CD14-positive monocyte (primary cell): Measurements from ENCODE around the gene HTRA3. TPM values are rescaled to one million over a fixed set of nuclear protein-coding genes. Genes with fewer than 3 reads are reported as not detected.

ENCODE experiments used
- DNase-seq, 3 donors: peaks; one replicate each; pipeline ENCODE4 v3.0.0-alpha.2; 2011 to 2022
- H2AFZ ChIP-seq: 2 replicates; pipeline ENCODE4 v1.6.0; 2012; ENCODE audit warnings: mild to moderate bottlenecking, low read depth, low read length, inconsistent platforms; ENCODE audit not compliant: insufficient read depth, poor library complexity, severe bottlenecking
- H3K27ac ChIP-seq, 2 donors: 1 replicate in 1 of 2; 2 replicates in 1 of 2; pipeline ENCODE4 v1.5.1; 2012 to 2013; ENCODE audit warnings: low read length in 2 of 2, control low read depth in 1 of 2, inconsistent platforms in 1 of 2, low read depth in 1 of 2, mild to moderate bottlenecking in 1 of 2
- H3K27me3 ChIP-seq, 2 donors: one replicate each; pipeline versions ENCODE4 v1.6.0 to v1.6.1; 2011 to 2013; ENCODE audit warnings: low read length in 2 of 2; ENCODE audit not compliant: control insufficient read depth in 2 of 2, insufficient read depth in 2 of 2
- H3K36me3 ChIP-seq, 2 donors: replicated peaks in 1 of 2; 1 replicate in 1 of 2; 2 replicates in 1 of 2; pipeline versions ENCODE4 v1.5.1 to v1.6.1; 2012 to 2013; ENCODE audit warnings: low read length in 2 of 2, control low read depth in 1 of 2, inconsistent platforms in 1 of 2, mild to moderate bottlenecking in 1 of 2; ENCODE audit not compliant: insufficient read depth in 2 of 2, control insufficient read depth in 1 of 2
- H3K4me1 ChIP-seq, 2 donors: 1 replicate in 1 of 2; 2 replicates in 1 of 2; pipeline versions ENCODE4 v1.5.1 to v1.6.1; 2012 to 2013; ENCODE audit warnings: low read length in 2 of 2, control low read depth in 1 of 2, inconsistent platforms in 1 of 2, mild to moderate bottlenecking in 1 of 2, moderate library complexity in 1 of 2; ENCODE audit not compliant: insufficient read depth in 2 of 2, control insufficient read depth in 1 of 2
- H3K4me2 ChIP-seq: replicated peaks from 2 replicates; pipeline ENCODE3; 2012; ENCODE audit warnings: low read length, moderate library complexity, mild to moderate bottlenecking; ENCODE audit not compliant: poor library complexity, severe bottlenecking; ENCODE audit errors: extremely low read depth
- H3K4me3 ChIP-seq, 3 experiments: fragments of 200-600 bp in 1 of 3; sonication (generic) in 1 of 3; replicated peaks in 1 of 3; 1 replicate in 2 of 3; 2 replicates in 1 of 3; pipeline ENCODE4 v1.5.1; 2011 to 2013; ENCODE audit warnings: low read length in 3 of 3, mild to moderate bottlenecking in 3 of 3, control low read depth in 2 of 3, low read depth in 2 of 3, inconsistent platforms in 1 of 3, moderate library complexity in 1 of 3
- H3K79me2 ChIP-seq: 2 replicates; pipeline ENCODE4 v1.6.0; 2012; ENCODE audit warnings: mild to moderate bottlenecking, control low read depth, inconsistent platforms, low read length, moderate library complexity; ENCODE audit not compliant: insufficient read depth
- H3K9ac ChIP-seq: 2 replicates; pipeline ENCODE4 v1.6.0; 2017; ENCODE audit warnings: low read length, mild to moderate bottlenecking; ENCODE audit not compliant: insufficient read depth, poor library complexity, severe bottlenecking
- H3K9me3 ChIP-seq, 2 donors: replicated peaks in 1 of 2; 1 replicate in 1 of 2; 2 replicates in 1 of 2; pipeline versions ENCODE4 v1.5.1 to v1.6.1; 2012 to 2013; ENCODE audit warnings: low read length in 2 of 2, control low read depth in 1 of 2; ENCODE audit not compliant: control insufficient read depth in 1 of 2, insufficient read depth in 1 of 2
- H4K20me1 ChIP-seq: 2 replicates; pipeline ENCODE4 v1.6.0; 2012; ENCODE audit warnings: mild to moderate bottlenecking, low read length, control low read depth, moderate library complexity; ENCODE audit not compliant: insufficient read depth
- H3K27ac Mint-ChIP-seq, 7 donors: one replicate each; pipeline ENCODE4 v1.8.0; 2020; ENCODE audit warnings: mild to moderate bottlenecking in 7 of 7, mixed read lengths in 7 of 7, moderate library complexity in 6 of 7, inconsistent platforms in 2 of 7
- H3K27me3 Mint-ChIP-seq, 3 donors: one replicate each; pipeline ENCODE4 v1.8.0; 2021 to 2022; ENCODE audit warnings: low read depth in 3 of 3, mild to moderate bottlenecking in 3 of 3, mixed read lengths in 3 of 3, moderate library complexity in 3 of 3, inconsistent platforms in 1 of 3
- H3K36me3 Mint-ChIP-seq, 2 donors: one replicate each; pipeline ENCODE4 v1.8.0; 2020; ENCODE audit warnings: mixed read lengths in 2 of 2, inconsistent platforms in 1 of 2, mild to moderate bottlenecking in 1 of 2
- H3K4me1 Mint-ChIP-seq: one replicate; pipeline ENCODE4 v1.8.0; 2020; ENCODE audit warnings: mild to moderate bottlenecking, mixed read lengths
- H3K4me3 Mint-ChIP-seq, 2 donors: one replicate each; pipeline ENCODE4 v1.8.0; 2020; ENCODE audit warnings: mild to moderate bottlenecking in 2 of 2, mixed read lengths in 2 of 2, moderate library complexity in 1 of 2
- H3K9me3 Mint-ChIP-seq, 7 donors: one replicate each; pipeline ENCODE4 v1.8.0; 2020 to 2022; ENCODE audit warnings: mixed read lengths in 7 of 7, mild to moderate bottlenecking in 6 of 7, moderate library complexity in 6 of 7, inconsistent platforms in 2 of 7
- WGBS: methylation state at CpG from one replicate; pipeline ENCODE4 v1.1.5; 2013; ENCODE audit warnings: missing lambda C conversion rate; ENCODE audit not compliant: insufficient coverage; 5-methylcytosine and 5-hydroxymethylcytosine counted together
- intact Hi-C, 2 donors: fragments of 100-400 bp; cut with micrococcal nuclease; formaldehyde crosslinking; loops; one replicate each; pipeline versions ENCODE4 v1.15.0 to v1.15.1; 2023
- polyA plus RNA-seq, 3 donors: library from polyadenylated mRNA; depleted of rRNA in 1 of 3; unstranded in 2 of 3; stranded (reverse) in 1 of 3; fragments of 300-500 nt in 2 of 3; fragments of >200 nt in 1 of 3; fragmentation: Illumina TruSeq in 2 of 3; gene quantifications; 1 replicate in 2 of 3; 2 replicates in 1 of 3; pipeline ENCODE4 v1.2.3, GENCODE V29; 2012 to 2021
- TF ChIP-seq, protein P1 (sequence below): fragments of 200-600 bp; IDR thresholded peaks from one replicate; pipeline ENCODE4 v1.8.0; 2022; ENCODE audit warnings: antibody characterized with exemption, mild to moderate bottlenecking

HTRA3 gene
- polyA plus RNA-seq, 3 donors = not detected

DNA sequence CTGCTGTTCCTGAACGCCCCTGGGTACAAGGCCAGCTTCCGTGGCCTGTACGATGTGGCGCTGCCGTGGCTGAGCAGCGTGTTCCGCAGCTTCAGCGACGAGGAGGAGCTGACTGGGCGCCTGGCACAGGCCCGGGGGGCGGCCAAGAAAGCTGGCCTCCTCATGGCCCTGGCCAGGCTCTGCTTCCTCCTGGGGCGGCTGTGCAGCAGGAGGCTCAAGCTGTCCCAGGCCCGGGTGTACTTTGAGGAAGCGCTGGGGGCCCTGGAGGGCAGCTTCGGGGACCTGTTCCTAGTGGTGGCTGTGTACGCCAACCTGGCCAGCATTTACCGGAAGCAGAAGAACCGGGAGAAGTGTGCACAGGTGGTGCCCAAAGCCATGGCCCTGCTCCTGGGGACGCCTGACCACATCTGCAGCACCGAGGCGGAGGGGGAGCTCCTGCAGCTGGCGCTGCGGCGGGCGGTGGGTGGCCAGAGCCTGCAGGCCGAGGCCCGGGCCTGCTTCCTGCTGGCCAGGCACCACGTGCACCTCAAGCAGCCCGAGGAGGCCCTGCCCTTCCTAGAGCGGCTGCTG lies 42.3 kb upstream of the HTRA3 start:
- Histone ChIP-seq H3K4me2 (no peak overlapping the region), H3K4me3 (no peak overlapping the region), H3K9me3 (no peaks in the 10 kb centered on the region), H3K4me1 (peaks cover 48 to 56% of the 10 kb centered on the region in 2 donors), H4K20me1 (peaks cover 97% of the 10 kb centered on the region), H3K36me3 (peaks cover 77 to 82% of the 10 kb centered on the region in 2 donors), H3K27me3 (no peaks in the 10 kb centered on the region), H3K79me2 (peaks cover 24% of the 10 kb centered on the region), H2AFZ (no peak overlapping the region), H3K27ac (no peak overlapping the region), H3K9ac (no peak overlapping the region)
- Mint-ChIP-seq H3K27ac (no peak overlapping the region), H3K9me3 (peaks cover 0 to 1% (median 0%) of the 10 kb centered on the region in 7 donors), H3K36me3 (peaks cover 59 to 69% of the 10 kb centered on the region in 2 donors), H3K4me1 (peaks cover 49% of the 10 kb centered on the region), H3K4me3 (no peak overlapping the region), H3K27me3 (peaks cover 0 to 7% (median 2%) of the 10 kb centered on the region in 3 donors)
- peak in 2 of 3 donors; percentile 18 to 27 for DNase-seq
- intact Hi-C loops = no loop called here
- WGBS = 10% methylated on average over 31 of the region's 31 CpGs
- TF ChIP-seq, protein P1, sequence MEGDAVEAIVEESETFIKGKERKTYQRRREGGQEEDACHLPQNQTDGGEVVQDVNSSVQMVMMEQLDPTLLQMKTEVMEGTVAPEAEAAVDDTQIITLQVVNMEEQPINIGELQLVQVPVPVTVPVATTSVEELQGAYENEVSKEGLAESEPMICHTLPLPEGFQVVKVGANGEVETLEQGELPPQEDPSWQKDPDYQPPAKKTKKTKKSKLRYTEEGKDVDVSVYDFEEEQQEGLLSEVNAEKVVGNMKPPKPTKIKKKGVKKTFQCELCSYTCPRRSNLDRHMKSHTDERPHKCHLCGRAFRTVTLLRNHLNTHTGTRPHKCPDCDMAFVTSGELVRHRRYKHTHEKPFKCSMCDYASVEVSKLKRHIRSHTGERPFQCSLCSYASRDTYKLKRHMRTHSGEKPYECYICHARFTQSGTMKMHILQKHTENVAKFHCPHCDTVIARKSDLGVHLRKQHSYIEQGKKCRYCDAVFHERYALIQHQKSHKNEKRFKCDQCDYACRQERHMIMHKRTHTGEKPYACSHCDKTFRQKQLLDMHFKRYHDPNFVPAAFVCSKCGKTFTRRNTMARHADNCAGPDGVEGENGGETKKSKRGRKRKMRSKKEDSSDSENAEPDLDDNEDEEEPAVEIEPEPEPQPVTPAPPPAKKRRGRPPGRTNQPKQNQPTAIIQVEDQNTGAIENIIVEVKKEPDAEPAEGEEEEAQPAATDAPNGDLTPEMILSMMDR = no peak

DNA sequence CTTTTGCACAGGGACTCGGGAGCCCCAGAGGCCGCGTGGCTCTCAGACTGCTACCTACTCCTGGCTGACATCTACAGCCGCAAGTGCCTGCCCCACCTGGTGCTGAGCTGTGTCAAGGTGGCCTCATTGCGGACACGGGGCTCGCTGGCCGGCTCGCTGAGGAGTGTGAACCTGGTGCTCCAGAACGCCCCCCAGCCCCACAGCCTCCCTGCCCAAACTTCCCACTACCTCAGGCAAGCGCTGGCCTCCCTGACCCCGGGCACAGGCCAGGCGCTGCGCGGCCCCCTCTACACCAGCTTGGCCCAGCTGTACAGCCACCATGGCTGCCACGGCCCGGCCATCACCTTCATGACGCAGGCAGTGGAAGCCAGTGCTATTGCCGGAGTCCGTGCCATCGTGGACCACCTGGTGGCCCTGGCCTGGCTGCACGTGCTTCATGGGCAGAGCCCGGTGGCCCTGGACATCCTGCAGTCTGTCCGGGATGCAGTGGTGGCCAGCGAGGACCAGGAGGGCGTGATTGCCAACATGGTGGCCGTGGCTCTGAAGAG lies 41.7 kb upstream of the HTRA3 start:
- intact Hi-C loops = no loop called here
- Histone ChIP-seq H3K36me3 (peaks cover 80 to 82% of the 10 kb centered on the region in 2 donors), H3K4me3 (no peak overlapping the region), H3K4me1 (peaks cover 43 to 50% of the 10 kb centered on the region in 2 donors), H3K79me2 (peaks cover 24% of the 10 kb centered on the region), H3K27ac (no peak overlapping the region), H3K9me3 (no peaks in the 10 kb centered on the region), H3K9ac (no peak overlapping the region), H4K20me1 (peaks cover 97% of the 10 kb centered on the region), H3K27me3 (no peaks in the 10 kb centered on the region), H3K4me2 (no peak overlapping the region), H2AFZ (no peak overlapping the region)
- H3K27ac Mint-ChIP-seq = no peak overlapping the region
- H3K4me1 Mint-ChIP-seq = peaks cover 45% of the 10 kb centered on the region
- DNase-seq = no peak
- peaks cover 0 to 7% (median 2%) of the 10 kb centered on the region in 3 donors for H3K27me3 Mint-ChIP-seq
- H3K9me3 Mint-ChIP-seq = peaks cover 0 to 2% (median 0%) of the 10 kb centered on the region in 7 donors
- 87% methylated on average over 27 of the region's 27 CpGs for WGBS
- H3K4me3 Mint-ChIP-seq = no peak overlapping the region
- TF ChIP-seq, protein P1 = no peak
- peaks cover 58 to 63% of the 10 kb centered on the region in 2 donors for H3K36me3 Mint-ChIP-seq
